Skeletal muscle cell (primary cell): ENCODE measurements around the gene FRMD3.

Experiments used
- DNase-seq: peaks from one replicate; pipeline ENCODE4 v3.0.0-alpha.2; 2010; ENCODE audit warnings: low read depth
- H3K4me3 ChIP-seq: 2 replicates; pipeline ENCODE4 v1.5.1; 2011; ENCODE audit warnings: low read depth, mild to moderate bottlenecking, control low read depth, low read length, moderate library complexity

Gene FRMD3

GRCh38 chr9:83418283-83418682 lies 119.9 kb downstream of the FRMD3 start:
- no peak for DNase-seq
- no peak overlapping the region for H3K4me3 ChIP-seq

GRCh38 chr9:83413367-83413766 lies 124.8 kb downstream of the FRMD3 start:
- H3K4me3 ChIP-seq: no peak overlapping the region
- no peak for DNase-seq

GRCh38 chr9:83410701-83411100 lies 127.5 kb downstream of the FRMD3 start:
- DNase-seq: no peak
- no peak overlapping the region for H3K4me3 ChIP-seq

- DNase-seq: no peak
- H3K4me3 ChIP-seq: no peak overlapping the region
Observed at GRCh38 chr9:83406921-83407320, 131.3 kb downstream of the FRMD3 start.

GRCh38 chr9:83405759-83406158 lies 132.4 kb downstream of the FRMD3 start:
- no peak for DNase-seq
- H3K4me3 ChIP-seq: no peak overlapping the region

GRCh38 chr9:83403527-83404238 lies 134.5 kb downstream of the FRMD3 start:
- DNase-seq: peak; percentile 24
- no peak overlapping the region for H3K4me3 ChIP-seq

GRCh38 chr9:83401328-83401900 lies 136.8 kb downstream of the FRMD3 start:
- no peak overlapping the region for H3K4me3 ChIP-seq
- DNase-seq: no peak

- no peak for DNase-seq
- H3K4me3 ChIP-seq: no peak overlapping the region
Observed at GRCh38 chr9:83396813-83397212, 141.4 kb downstream of the FRMD3 start.

- no peak overlapping the region for H3K4me3 ChIP-seq
- DNase-seq: no peak
Observed at GRCh38 chr9:83396342-83396741, 141.9 kb downstream of the FRMD3 start.

- DNase-seq: no peak
- no peak overlapping the region for H3K4me3 ChIP-seq
Observed at GRCh38 chr9:83392228-83392627, 146.0 kb downstream of the FRMD3 start.

- DNase-seq: no peak
- no peak overlapping the region for H3K4me3 ChIP-seq
Observed at GRCh38 chr9:83388346-83388745, 149.9 kb downstream of the FRMD3 start.

GRCh38 chr9:83387401-83388185 lies 150.6 kb downstream of the FRMD3 start:
- no peak overlapping the region for H3K4me3 ChIP-seq
- no peak for DNase-seq

GRCh38 chr9:83385317-83385716 lies 152.9 kb downstream of the FRMD3 start:
- no peak for DNase-seq
- H3K4me3 ChIP-seq: no peak overlapping the region

- H3K4me3 ChIP-seq: no peak overlapping the region
- no peak for DNase-seq
Observed at GRCh38 chr9:83384214-83384613, 154.0 kb downstream of the FRMD3 start.

GRCh38 chr9:83383034-83383433 lies 155.2 kb downstream of the FRMD3 start:
- no peak for DNase-seq

GRCh38 chr9:83382421-83382820 lies 155.8 kb downstream of the FRMD3 start:
- no peak for DNase-seq

More at GRCh38 chr9:83383034-83383433, 155.2 kb downstream of the FRMD3 start:
- H3K4me3 ChIP-seq: no peak overlapping the region

GRCh38 chr9:83379045-83379444 lies 159.2 kb downstream of the FRMD3 start:
- H3K4me3 ChIP-seq: no peak overlapping the region
- no peak for DNase-seq

More at GRCh38 chr9:83382421-83382820, 155.8 kb downstream of the FRMD3 start:
- H3K4me3 ChIP-seq: no peak overlapping the region

- H3K4me3 ChIP-seq: no peak overlapping the region
- DNase-seq: no peak
Observed at GRCh38 chr9:83372957-83373356, 165.2 kb downstream of the FRMD3 start.

- no peak for DNase-seq
- no peak overlapping the region for H3K4me3 ChIP-seq
Observed at GRCh38 chr9:83367326-83367725, 170.9 kb downstream of the FRMD3 start.

- DNase-seq: no peak
- H3K4me3 ChIP-seq: no peak overlapping the region
Observed at GRCh38 chr9:83362341-83362995, 175.7 kb downstream of the FRMD3 start.
